Endothelial cell of umbilical vein (primary cell): ENCODE results near the gene CHSY1.

Experiments used
- CTCF ChIP-seq, 2 donors: IDR thresholded peaks; 1 replicate in 1 of 2; 2 replicates in 1 of 2; pipeline ENCODE4 v1.5.1; 2011; ENCODE audit warnings: low read length in 2 of 2, mild to moderate bottlenecking in 2 of 2, moderate library complexity in 2 of 2, control low read depth in 1 of 2, inconsistent platforms in 1 of 2, low read depth in 1 of 2; ENCODE audit not compliant: insufficient read depth in 1 of 2; ENCODE audit errors: extremely low read depth in 1 of 2
- EZH2 ChIP-seq: IDR thresholded peaks from 2 replicates; pipeline ENCODE4 v1.6.1; 2012; ENCODE audit warnings: borderline replicate concordance, low read depth, mild to moderate bottlenecking, moderate library complexity, low read length, inconsistent platforms; ENCODE audit not compliant: severe bottlenecking
- FOS ChIP-seq: IDR thresholded peaks from 2 replicates; pipeline ENCODE4 v1.6.1; 2011; ENCODE audit warnings: mild to moderate bottlenecking, low read length, moderate library complexity, borderline replicate concordance; ENCODE audit not compliant: insufficient read depth
- MAX ChIP-seq: IDR thresholded peaks from 2 replicates; pipeline ENCODE4 v1.6.1; 2011; ENCODE audit not compliant: insufficient read depth, insufficient read length
- POLR2AphosphoS5 ChIP-seq: IDR thresholded peaks from 2 replicates; pipeline ENCODE4 v1.6.1; 2012; ENCODE audit warnings: low read depth, mild to moderate bottlenecking, control low read depth, low read length, moderate library complexity; ENCODE audit not compliant: insufficient read depth

GRCh38 chr15:101258238-101259144 lies 6.6 kb upstream of the CHSY1 start:
- TF ChIP-seq FOS = no peak
- TF ChIP-seq CTCF (IDR thresholded peaks at IDR 0.05; ENCODE audit: extremely low read depth in 1 of 2, insufficient read depth in 1 of 2, low read depth in 1 of 2, low read length in 2 of 2) = peak; percentile 66 to 88
- TF ChIP-seq POLR2AphosphoS5 = no peak
- no peak for TF ChIP-seq MAX
- no peak for TF ChIP-seq EZH2
